Liver (tissue), 3 donors: ENCODE data around the gene OLFML1.

ENCODE experiments used
- CTCF ChIP-seq: fragments of 150-350 bp; IDR thresholded peaks from 2 replicates; pipeline ENCODE4 v1.5.1; 2017; ENCODE audit warnings: improper control_type of control experiment, low read depth, low read length; ENCODE audit not compliant: missing input control
- JUND ChIP-seq, 2 donors: IDR thresholded peaks; 2 replicates each; pipeline ENCODE4 v1.6.1; 2016; ENCODE audit warnings: antibody characterized with exemption in 2 of 2
- RAD21 ChIP-seq, 2 donors: IDR thresholded peaks; 2 replicates each; pipeline ENCODE4 v1.6.1; 2016; ENCODE audit warnings: antibody characterized with exemption in 2 of 2, mild to moderate bottlenecking in 2 of 2
- REST ChIP-seq: IDR thresholded peaks from 2 replicates; pipeline ENCODE4 v1.6.1; 2016; ENCODE audit warnings: antibody characterized with exemption, mild to moderate bottlenecking
- YY1 ChIP-seq: IDR thresholded peaks from 2 replicates; pipeline ENCODE4 v1.6.1; 2016; ENCODE audit warnings: antibody characterized with exemption, mild to moderate bottlenecking
- TF ChIP-seq, protein P1 (sequence below): IDR thresholded peaks from 2 replicates; pipeline ENCODE4 v1.6.1; 2016; ENCODE audit warnings: antibody characterized with exemption
- donor health status: healthy.
- donor health status: healthy.

DNA sequence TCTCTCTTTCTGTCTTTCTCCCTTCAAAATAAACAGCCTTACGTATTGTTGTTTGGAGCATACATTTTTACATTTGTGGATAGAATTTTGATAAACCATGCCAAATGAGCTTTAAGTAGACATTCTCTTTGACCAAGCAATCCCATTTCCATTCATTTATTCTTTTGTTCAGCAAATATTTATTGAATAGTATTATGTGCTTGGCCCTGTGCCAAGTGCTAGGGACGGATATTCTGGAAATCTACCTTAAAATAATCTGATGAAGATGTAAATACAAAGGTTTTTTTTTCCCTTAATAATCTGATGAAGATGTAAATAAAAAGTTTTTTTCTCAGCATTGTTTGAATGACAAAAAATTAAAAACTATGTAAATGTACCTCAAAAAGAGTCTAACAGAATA, 2.1 kb downstream of the OLFML1 start:
- TF ChIP-seq, protein P1, sequence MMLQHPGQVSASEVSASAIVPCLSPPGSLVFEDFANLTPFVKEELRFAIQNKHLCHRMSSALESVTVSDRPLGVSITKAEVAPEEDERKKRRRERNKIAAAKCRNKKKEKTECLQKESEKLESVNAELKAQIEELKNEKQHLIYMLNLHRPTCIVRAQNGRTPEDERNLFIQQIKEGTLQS = no peak
- TF ChIP-seq JUND (IDR thresholded peaks at IDR 0.05) = no peak
- TF ChIP-seq CTCF = no peak
- TF ChIP-seq YY1 = no peak
- no peak for TF ChIP-seq RAD21 (IDR thresholded peaks at IDR 0.05)
- TF ChIP-seq REST = no peak
